A549 (cell line): ENCODE results near the gene SPACA7.

ENCODE experiments used
- CTCF ChIP-seq: fragments of >200 bp; sonication (Bioruptor Twin); formaldehyde crosslinking; IDR thresholded peaks from 3 replicates; pipeline ENCODE4 v1.5.1; 2016
- EHMT2 ChIP-seq: fragments of 200-600 bp; sonication (generic); IDR thresholded peaks from 2 replicates; pipeline ENCODE4 v1.6.1; 2016; ENCODE audit warnings: antibody characterized with exemption, low read depth, mild to moderate bottlenecking, moderate library complexity
- EP300 ChIP-seq, 2 experiments: fragments of >200 bp; sonication (Bioruptor Twin); formaldehyde crosslinking; IDR thresholded peaks; 2 replicates in 1 of 2; 3 replicates in 1 of 2; pipeline ENCODE4 v1.6.1; 2016 to 2017
- JUN ChIP-seq, 2 experiments: fragments of >200 bp; sonication (Bioruptor Twin); formaldehyde crosslinking; IDR thresholded peaks; 2 replicates in 1 of 2; 3 replicates in 1 of 2; pipeline ENCODE4 v1.6.1; 2016 to 2017
- JUNB ChIP-seq: fragments of >200 bp; sonication (Bioruptor Twin); formaldehyde crosslinking; IDR thresholded peaks from 2 replicates; pipeline ENCODE4 v1.6.1; 2016
- POLR2A ChIP-seq: IDR thresholded peaks from 2 replicates; pipeline ENCODE4 v1.6.1; 2012; ENCODE audit warnings: mild to moderate bottlenecking, low read length
- RCOR1 ChIP-seq: fragments of 150-350 bp; IDR thresholded peaks from 2 replicates; pipeline ENCODE4 v1.6.1; 2014; ENCODE audit warnings: antibody characterized with exemption, low read length, low read depth
- SMC3 ChIP-seq: fragments of >200 bp; sonication (Bioruptor Twin); formaldehyde crosslinking; IDR thresholded peaks from 3 replicates; pipeline ENCODE4 v1.6.1; 2018; ENCODE audit warnings: inconsistent platforms

- TF ChIP-seq POLR2A: no peak
- no peak for TF ChIP-seq EHMT2
- TF ChIP-seq JUNB: no peak
- no peak for TF ChIP-seq EP300 (IDR thresholded peaks at IDR 0.05)
- no peak for TF ChIP-seq CTCF
- TF ChIP-seq JUN (IDR thresholded peaks at IDR 0.05): no peak
- no peak for TF ChIP-seq RCOR1
- TF ChIP-seq SMC3: no peak
These were observed 98.7 kb downstream of the SPACA7 start for GRCh38 chr13:112474869-112475268.
